Neural cell (in vitro differentiated cells): ENCODE measurements around the gene CNIH3. TPM values are rescaled to one million over a fixed set of nuclear protein-coding genes. Genes with fewer than 3 reads are reported as not detected.

Experiments
- H2AFZ ChIP-seq: fragments of 200-600, 300-800 bp; sonication (generic), shearing (Covaris generic); 2 replicates; pipeline ENCODE4 v1.6.0; 2014; ENCODE audit warnings: low read depth, mild to moderate bottlenecking, antibody characterized with exemption, low read length, moderate library complexity
- H3F3A ChIP-seq: fragments of 200-600 bp; shearing (Covaris generic); 2 replicates; pipeline ENCODE4 v1.6.1; 2016; ENCODE audit warnings: mild to moderate bottlenecking, moderate library complexity, mixed read lengths, antibody characterized with exemption, low read length; ENCODE audit not compliant: insufficient read depth, poor library complexity, severe bottlenecking
- H3K27ac ChIP-seq: fragments of 200-600, 300-800 bp; sonication (generic), shearing (Covaris generic); 2 replicates; pipeline ENCODE4 v1.5.1; 2014; ENCODE audit warnings: mild to moderate bottlenecking, low read length, moderate library complexity
- H3K27me3 ChIP-seq: fragments of 300-800, 200-600 bp; sonication (generic), shearing (Covaris generic); 2 replicates; pipeline ENCODE4 v1.6.0; 2014; ENCODE audit warnings: mild to moderate bottlenecking, low read depth, low read length, moderate library complexity; ENCODE audit not compliant: insufficient read depth
- H3K36me3 ChIP-seq: fragments of 300-800, 200-600 bp; sonication (generic), shearing (Covaris generic); 2 replicates; pipeline ENCODE4 v1.5.1; 2014; ENCODE audit warnings: mild to moderate bottlenecking, antibody characterized with exemption, low read length, moderate library complexity; ENCODE audit not compliant: insufficient read depth
- H3K4me2 ChIP-seq: fragments of 300-800, 200-600 bp; sonication (generic), shearing (Covaris generic); 2 replicates; pipeline ENCODE4 v1.6.0; 2014; ENCODE audit warnings: mild to moderate bottlenecking, low read length
- H3K4me3 ChIP-seq: fragments of 300-800, 200-600 bp; sonication (generic), shearing (Covaris generic); 2 replicates; pipeline ENCODE4 v1.5.1; 2014; ENCODE audit warnings: mild to moderate bottlenecking, low read length, moderate library complexity
- H3K79me2 ChIP-seq: fragments of 200-600 bp; shearing (Covaris generic); replicated peaks from 2 replicates; pipeline ENCODE4 v1.6.0; 2014; ENCODE audit warnings: mild to moderate bottlenecking, low read length, moderate library complexity; ENCODE audit not compliant: insufficient read depth
- H3K9ac ChIP-seq: fragments of 300-800, 200-600 bp; sonication (generic), shearing (Covaris generic); 2 replicates; pipeline ENCODE4 v1.6.1; 2016; ENCODE audit warnings: mild to moderate bottlenecking, low read length, mixed read lengths
- H3K9me2 ChIP-seq: fragments of 200-600 bp; shearing (Covaris generic); 2 replicates; pipeline ENCODE4 v1.6.1; 2016; ENCODE audit warnings: mild to moderate bottlenecking, low read length, mixed read lengths; ENCODE audit not compliant: insufficient read depth
- H3K9me3 ChIP-seq: fragments of 200-600, 300-800 bp; sonication (generic), shearing (Covaris generic); 2 replicates; pipeline ENCODE4 v1.6.1; 2016; ENCODE audit warnings: mild to moderate bottlenecking, mixed run types, low read length, moderate library complexity, mixed read lengths
- H4K20me1 ChIP-seq: fragments of 200-600 bp; shearing (Covaris generic); 2 replicates; pipeline ENCODE4 v1.6.1; 2016; ENCODE audit warnings: mild to moderate bottlenecking, mixed run types; ENCODE audit not compliant: insufficient read depth
- CTCF ChIP-seq: fragments of 450-650 bp; IDR thresholded peaks from 2 replicates; pipeline ENCODE4 v1.5.1; 2014; ENCODE audit warnings: antibody characterized with exemption, mild to moderate bottlenecking, moderate library complexity; ENCODE audit not compliant: poor library complexity, severe bottlenecking
- EP300 ChIP-seq: fragments of 450-650 bp; conservative IDR thresholded peaks from 2 replicates; pipeline ENCODE4 v1.6.1; 2014; ENCODE audit warnings: antibody characterized with exemption, mild to moderate bottlenecking, moderate library complexity; ENCODE audit not compliant: poor library complexity, severe bottlenecking
- EZH2 ChIP-seq: fragments of 200-600, 300-800 bp; shearing (Covaris generic), sonication (generic); IDR thresholded peaks from 2 replicates; pipeline ENCODE4 v1.6.1; 2014; ENCODE audit warnings: antibody characterized with exemption, low read length, borderline replicate concordance, mild to moderate bottlenecking; ENCODE audit not compliant: insufficient read depth, poor library complexity, severe bottlenecking
- MXI1 ChIP-seq: fragments of 450-650 bp; conservative IDR thresholded peaks from 2 replicates; pipeline ENCODE4 v1.6.1; 2014; ENCODE audit warnings: antibody characterized with exemption, mild to moderate bottlenecking; ENCODE audit not compliant: poor library complexity, severe bottlenecking
- POLR2AphosphoS5 ChIP-seq: IDR thresholded peaks from 2 replicates; pipeline ENCODE4 v1.6.1; 2012
- RAD21 ChIP-seq: fragments of 450-650 bp; conservative IDR thresholded peaks from 2 replicates; pipeline ENCODE4 v1.6.1; 2014; ENCODE audit warnings: antibody characterized with exemption, mild to moderate bottlenecking, moderate library complexity
- REST ChIP-seq: IDR thresholded peaks from 2 replicates; pipeline ENCODE4 v1.6.1; 2012; ENCODE audit warnings: borderline replicate concordance
- SMC3 ChIP-seq: fragments of 450-650 bp; conservative IDR thresholded peaks from 2 replicates; pipeline ENCODE4 v1.6.1; 2014; ENCODE audit warnings: antibody characterized with exemption, mild to moderate bottlenecking, moderate library complexity; ENCODE audit not compliant: poor library complexity
- TAF1 ChIP-seq: IDR thresholded peaks from 2 replicates; pipeline ENCODE4 v1.6.1; 2012; ENCODE audit warnings: low read depth
- polyA plus RNA-seq: library from polyadenylated mRNA; depleted of rRNA; stranded (reverse); fragments of >200 nt; gene quantifications from 2 replicates; pipeline ENCODE4 v1.2.3, GENCODE V29; 2014

CNIH3 gene
- polyA plus RNA-seq, 1 donor from 2014 or later = 9.3 TPM

GRCh38 chr1:224727351-224728289 lies 111.5 kb downstream of the CNIH3 start:
- Histone ChIP-seq H3K9ac (no peak overlapping the region), H3K27me3 (no peaks in the 10 kb centered on the region), H3K9me3 (no peaks in the 10 kb centered on the region), H3K4me3 (no peak overlapping the region), H3K36me3 (no peaks in the 10 kb centered on the region), H2AFZ (no peak overlapping the region), H4K20me1 (no peaks in the 10 kb centered on the region), H3K4me2 (no peak overlapping the region), H3F3A (no peaks in the 10 kb centered on the region), H3K9me2 (no peaks in the 10 kb centered on the region), H3K27ac (no peak overlapping the region), H3K79me2 (no peaks in the 10 kb centered on the region)
- TF ChIP-seq TAF1 (no peak), SMC3 (no peak), EP300 (no peak), POLR2AphosphoS5 (no peak), CTCF (no peak)

DNA sequence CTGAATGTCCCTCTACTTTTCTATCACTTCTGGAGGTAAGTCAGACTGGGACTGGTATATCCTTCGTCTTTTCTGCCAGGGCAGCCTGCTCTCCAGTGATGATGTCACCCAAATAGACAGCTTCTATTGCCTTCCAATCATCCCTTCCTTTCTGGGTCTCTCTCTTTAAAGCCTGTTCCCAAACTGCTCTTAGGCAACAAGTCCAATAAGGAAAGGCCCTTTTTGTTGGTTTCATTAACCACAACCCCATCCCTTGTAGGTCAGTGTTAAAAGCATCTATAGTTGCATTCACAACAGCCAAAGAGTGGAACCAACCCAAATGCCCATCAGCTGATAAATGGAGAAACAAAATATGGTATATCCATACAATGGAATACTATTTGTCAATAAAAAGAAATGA lies 114.4 kb downstream of the CNIH3 start:
- H3K4me3 ChIP-seq = no peak overlapping the region
- no peaks in the 10 kb centered on the region for H3K9me3 ChIP-seq
- H3K27ac ChIP-seq = no peak overlapping the region
- no peak overlapping the region for H3K4me2 ChIP-seq
- no peak overlapping the region for H3K9ac ChIP-seq
- no peaks in the 10 kb centered on the region for H3K36me3 ChIP-seq
- H3F3A ChIP-seq = no peaks in the 10 kb centered on the region
- no peak for TF ChIP-seq RAD21
- TF ChIP-seq POLR2AphosphoS5 = no peak
- no peak for TF ChIP-seq EP300
- TF ChIP-seq CTCF = no peak
- TF ChIP-seq MXI1 = no peak
- no peak for TF ChIP-seq EZH2
- TF ChIP-seq REST = no peak
- no peak for TF ChIP-seq TAF1
- TF ChIP-seq SMC3 = no peak
- no peak overlapping the region for H2AFZ ChIP-seq
- H3K27me3 ChIP-seq = no peaks in the 10 kb centered on the region
- H3K9me2 ChIP-seq = no peaks in the 10 kb centered on the region
- H3K79me2 ChIP-seq = no peaks in the 10 kb centered on the region
- no peaks in the 10 kb centered on the region for H4K20me1 ChIP-seq
